HG03135 (cell line): ENCODE data around the gene ZFP1.
"Not testable (repeated sequence)": the region's sequence is repeated elsewhere in the genome, so short reads cannot be mapped to it uniquely, and the experiment has no call there.

ENCODE experiments used
- ATAC-seq: cut with Tn5 transposase; IDR thresholded peaks from one replicate; pipeline ENCODE4 v1.9.1; 2021; ENCODE audit warnings: mild to moderate bottlenecking, moderate library complexity; ENCODE audit not compliant: unreplicated experiment

Gene ZFP1

GRCh38 chr16:75203096-75203495 lies 54.8 kb downstream of the ZFP1 start:
- ATAC-seq, result no peak

GRCh38 chr16:75203667-75204409 lies 55.5 kb downstream of the ZFP1 start:
- no peak for ATAC-seq

- ATAC-seq, result no peak
Measured at GRCh38 chr16:75204410-75204758, 56.1 kb downstream of the ZFP1 start.

GRCh38 chr16:75204905-75205304 lies 56.6 kb downstream of the ZFP1 start:
- ATAC-seq, result not testable (repeated sequence)

GRCh38 chr16:75205438-75205837 lies 57.1 kb downstream of the ZFP1 start:
- not testable (repeated sequence) for ATAC-seq

GRCh38 chr16:75205961-75206748 lies 57.8 kb downstream of the ZFP1 start:
- ATAC-seq, result not testable (repeated sequence)

- ATAC-seq, result no peak
Measured at GRCh38 chr16:75206749-75207451, 58.6 kb downstream of the ZFP1 start, which contains the start of gene CTRB2. CTRB2 (minus strand) TSS chr16:75207161; CDS start chr16:75207141, 20 bp downstream.

- ATAC-seq, result no peak
Measured at GRCh38 chr16:75207831-75208230, 59.5 kb downstream of the ZFP1 start.

GRCh38 chr16:75208242-75208825 lies 60.0 kb downstream of the ZFP1 start:
- no peak for ATAC-seq

GRCh38 chr16:75208861-75209505 lies 60.7 kb downstream of the ZFP1 start:
- ATAC-seq, result no peak

- ATAC-seq, result not testable (repeated sequence)
Measured at GRCh38 chr16:75209514-75209913, 61.2 kb downstream of the ZFP1 start.

- ATAC-seq, result no peak
Measured at GRCh38 chr16:75209944-75210343, 61.6 kb downstream of the ZFP1 start.

GRCh38 chr16:75211286-75211685 lies 63.0 kb downstream of the ZFP1 start:
- ATAC-seq, result not testable (repeated sequence)

GRCh38 chr16:75216127-75216526 lies 67.8 kb downstream of the ZFP1 start:
- no peak for ATAC-seq

- no peak for ATAC-seq
Measured at GRCh38 chr16:75216576-75216975, 68.3 kb downstream of the ZFP1 start.

- no peak for ATAC-seq
Measured at GRCh38 chr16:75217389-75217851, 69.1 kb downstream of the ZFP1 start.

GRCh38 chr16:75218256-75219076 lies 70.1 kb downstream of the ZFP1 start, which contains the start of gene CTRB1:
CTRB1 (plus strand) TSS chr16:75218988; CDS start chr16:75219008, 20 bp downstream.
- peak; percentile 42 for ATAC-seq

GRCh38 chr16:75219088-75219487 lies 70.8 kb downstream of the ZFP1 start:
- ATAC-seq, result no peak

GRCh38 chr16:75219838-75220237 lies 71.5 kb downstream of the ZFP1 start:
- no peak for ATAC-seq
